Measurements from ENCODE around the gene SWAP70.
"Not testable (repeated sequence)": the region's sequence is repeated elsewhere in the genome, so short reads cannot be mapped to it uniquely, and the experiment has no call there.

- TF ChIP-seq, protein P1, sequence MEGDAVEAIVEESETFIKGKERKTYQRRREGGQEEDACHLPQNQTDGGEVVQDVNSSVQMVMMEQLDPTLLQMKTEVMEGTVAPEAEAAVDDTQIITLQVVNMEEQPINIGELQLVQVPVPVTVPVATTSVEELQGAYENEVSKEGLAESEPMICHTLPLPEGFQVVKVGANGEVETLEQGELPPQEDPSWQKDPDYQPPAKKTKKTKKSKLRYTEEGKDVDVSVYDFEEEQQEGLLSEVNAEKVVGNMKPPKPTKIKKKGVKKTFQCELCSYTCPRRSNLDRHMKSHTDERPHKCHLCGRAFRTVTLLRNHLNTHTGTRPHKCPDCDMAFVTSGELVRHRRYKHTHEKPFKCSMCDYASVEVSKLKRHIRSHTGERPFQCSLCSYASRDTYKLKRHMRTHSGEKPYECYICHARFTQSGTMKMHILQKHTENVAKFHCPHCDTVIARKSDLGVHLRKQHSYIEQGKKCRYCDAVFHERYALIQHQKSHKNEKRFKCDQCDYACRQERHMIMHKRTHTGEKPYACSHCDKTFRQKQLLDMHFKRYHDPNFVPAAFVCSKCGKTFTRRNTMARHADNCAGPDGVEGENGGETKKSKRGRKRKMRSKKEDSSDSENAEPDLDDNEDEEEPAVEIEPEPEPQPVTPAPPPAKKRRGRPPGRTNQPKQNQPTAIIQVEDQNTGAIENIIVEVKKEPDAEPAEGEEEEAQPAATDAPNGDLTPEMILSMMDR (IDR thresholded peaks at IDR 0.05): not testable (repeated sequence)
- not testable (repeated sequence) for TF ChIP-seq POLR2A (IDR thresholded peaks at IDR 0.05)
Observed at GRCh38 chr11:9623053-9623452, 40.8 kb upstream of the SWAP70 start.
